A673 (cell line): ENCODE results near the gene TSKS.

ENCODE experiments used
- CTCF ChIP-seq: fragments of 300-800, 200-600 bp; sonication (generic); conservative IDR thresholded peaks from 2 replicates; pipeline ENCODE4 v1.5.1; 2017; ENCODE audit warnings: low read depth, mild to moderate bottlenecking, antibody characterized with exemption, low read length, moderate library complexity, mixed read lengths
- EZH2 ChIP-seq: fragments of 200-600 bp; sonication (generic); IDR thresholded peaks from 2 replicates; pipeline ENCODE4 v1.6.1; 2017; ENCODE audit warnings: borderline replicate concordance, low read depth, mild to moderate bottlenecking, mixed read lengths, antibody characterized with exemption, low read length; ENCODE audit not compliant: poor library complexity, severe bottlenecking

- TF ChIP-seq CTCF (no peak), EZH2 (no peak)
These were observed 16.7 kb downstream of the TSKS start for GRCh38 chr19:49746206-49746958.
